TTC549 (cell line): Measurements from ENCODE around the gene SMIM23.
"Not testable (repeated sequence)": the region's sequence is repeated elsewhere in the genome, so short reads cannot be mapped to it uniquely, and the experiment has no call there.

ENCODE experiments used
- FAIRE-seq: peaks from 2 replicates; lab custom pipeline; 2012; peaks lifted over from hg19 to GRCh38; lab: Jason Lieb, UNC

SMIM23 gene

DNA sequence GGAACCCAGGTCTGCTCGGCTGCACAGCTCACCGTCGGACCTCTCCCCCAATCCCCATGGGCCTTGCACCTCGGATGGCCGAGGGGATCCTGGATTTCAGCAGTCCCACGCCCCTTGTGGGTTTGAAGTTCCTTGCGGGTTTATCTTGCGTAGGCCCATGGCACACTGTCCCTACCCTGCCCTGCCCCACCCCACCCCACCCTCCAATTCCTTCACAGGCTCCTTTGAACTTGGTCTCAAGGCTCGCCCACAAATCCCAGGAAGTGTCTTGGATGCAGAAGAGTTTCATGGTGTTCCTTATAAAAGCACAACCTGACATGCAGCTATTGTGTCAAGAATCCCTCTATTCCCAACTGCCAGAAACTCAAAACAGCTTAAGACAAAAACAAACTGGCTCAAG, 11.2 kb upstream of the SMIM23 start:
- no peak for FAIRE-seq

GRCh38 chr5:171776213-171776612, 9.4 kb upstream of the SMIM23 start:
- no peak for FAIRE-seq

DNA sequence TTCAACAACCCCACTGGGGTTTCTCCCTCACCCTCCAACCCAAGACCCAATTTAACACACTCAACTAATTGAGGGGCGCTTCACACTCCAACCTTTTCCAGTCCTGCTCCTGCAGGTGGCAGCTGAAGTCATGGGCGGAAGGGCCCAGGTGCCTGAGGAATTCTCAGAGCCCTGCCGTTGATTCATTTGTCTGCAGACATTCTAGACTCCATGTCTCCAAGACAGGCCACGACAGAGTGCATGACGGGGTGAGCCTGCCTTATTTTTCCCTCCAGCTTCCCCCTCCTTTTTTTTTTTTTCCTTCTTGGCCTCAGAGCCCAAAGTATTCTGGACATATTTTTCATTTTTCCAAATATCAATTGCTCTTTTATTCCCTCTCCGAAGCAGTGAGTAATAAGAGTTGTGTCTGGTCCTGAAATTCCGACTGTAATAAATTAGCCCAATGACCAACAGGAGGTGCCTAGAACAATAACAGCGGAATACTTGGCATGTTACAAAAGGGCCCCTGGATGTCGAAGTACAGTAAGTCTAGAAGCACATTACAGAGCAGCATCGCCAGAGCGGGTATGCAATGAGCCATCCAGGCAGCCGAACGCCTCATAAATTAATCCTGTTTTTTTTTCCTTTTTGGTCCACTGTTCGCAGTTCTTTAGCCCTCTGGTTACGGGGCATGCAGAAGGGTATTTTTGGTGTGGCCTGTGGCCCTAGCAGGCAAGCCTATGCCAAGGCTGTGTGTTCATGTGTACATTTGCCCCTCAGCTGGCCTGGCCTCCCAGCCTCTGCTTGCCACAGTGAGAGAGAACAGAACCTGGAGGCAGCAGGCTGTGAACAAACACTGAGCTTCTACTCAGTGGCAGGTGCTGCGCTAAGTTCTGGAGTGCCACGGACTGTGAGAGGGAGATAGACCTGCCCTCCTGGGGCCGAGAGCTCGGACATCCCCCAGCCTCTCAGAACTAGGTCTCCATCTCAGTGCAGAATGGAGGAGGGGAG, 8.6 kb upstream of the SMIM23 start:
- FAIRE-seq, result no peak

DNA sequence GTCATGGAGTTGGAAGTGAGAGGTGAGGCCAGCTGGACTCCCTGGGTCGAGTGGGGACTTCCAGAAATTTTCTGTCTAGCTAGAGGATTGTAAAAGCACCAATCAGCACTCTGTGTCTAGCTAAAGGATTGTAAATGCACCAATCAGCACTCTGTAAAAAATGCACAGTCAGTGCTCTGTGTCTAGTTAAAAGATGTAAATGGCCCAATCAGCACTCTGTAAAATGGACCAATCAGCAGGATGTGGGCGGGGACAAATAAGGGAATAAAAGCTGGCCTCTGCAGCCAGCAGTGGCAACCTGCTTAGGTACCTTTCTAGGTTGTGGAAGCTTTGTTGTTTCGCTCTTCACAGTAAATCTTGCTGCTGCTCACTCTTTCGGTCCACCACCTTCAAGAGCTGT, 3.9 kb upstream of the SMIM23 start:
- not testable (repeated sequence) for FAIRE-seq

- FAIRE-seq, result no peak
These were observed 3.2 kb upstream of the SMIM23 start for GRCh38 chr5:171782332-171782966.

GRCh38 chr5:171783051-171783450, 2.6 kb upstream of the SMIM23 start:
- FAIRE-seq, result no peak

DNA sequence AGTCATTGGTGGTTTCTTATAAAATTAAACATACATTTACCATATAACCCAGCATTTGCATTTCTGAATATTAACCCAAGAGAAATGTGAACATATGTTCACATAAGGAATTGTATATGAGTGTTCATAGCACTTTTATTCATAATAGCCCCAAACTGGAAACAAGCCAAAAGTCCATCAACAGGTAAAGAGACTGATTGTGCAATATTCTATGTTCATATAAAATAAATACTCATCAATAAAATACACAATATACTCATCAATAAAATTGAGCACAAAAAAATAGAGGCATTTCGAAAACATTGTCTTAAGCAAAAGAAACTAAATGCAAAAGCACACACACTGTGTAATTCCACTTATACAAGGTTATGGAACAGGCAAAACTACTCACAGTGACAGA, 3.7 kb downstream of the SMIM23 start:
- FAIRE-seq, result no peak

GRCh38 chr5:171790408-171790807, 4.8 kb downstream of the SMIM23 start:
- no peak for FAIRE-seq

DNA sequence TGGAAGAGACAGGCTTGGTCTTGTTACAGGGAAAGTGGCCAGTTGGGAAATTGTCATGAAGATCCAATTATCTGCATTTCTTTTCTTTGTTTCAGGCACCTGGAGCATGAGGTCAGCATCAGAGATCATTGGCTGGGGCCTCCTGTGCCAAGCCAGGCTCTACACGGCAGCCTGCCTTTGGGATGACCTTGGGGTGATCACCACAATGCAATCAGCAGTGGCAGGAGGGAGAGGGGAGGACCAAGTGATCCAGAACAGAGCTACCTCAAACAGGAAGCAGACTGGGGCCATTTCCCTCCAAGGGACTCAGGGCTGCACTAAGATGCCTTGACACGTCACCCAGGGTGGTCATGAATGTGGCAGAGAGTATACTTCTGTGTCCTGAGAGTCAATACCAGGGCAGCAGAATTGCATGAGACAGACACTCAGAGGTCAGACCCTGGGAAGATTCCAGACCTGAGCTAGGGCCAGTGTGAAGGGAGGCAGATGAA, 8.9 kb downstream of the SMIM23 start:
- no peak for FAIRE-seq

GRCh38 chr5:171795381-171795780, 9.8 kb downstream of the SMIM23 start:
- no peak for FAIRE-seq

DNA sequence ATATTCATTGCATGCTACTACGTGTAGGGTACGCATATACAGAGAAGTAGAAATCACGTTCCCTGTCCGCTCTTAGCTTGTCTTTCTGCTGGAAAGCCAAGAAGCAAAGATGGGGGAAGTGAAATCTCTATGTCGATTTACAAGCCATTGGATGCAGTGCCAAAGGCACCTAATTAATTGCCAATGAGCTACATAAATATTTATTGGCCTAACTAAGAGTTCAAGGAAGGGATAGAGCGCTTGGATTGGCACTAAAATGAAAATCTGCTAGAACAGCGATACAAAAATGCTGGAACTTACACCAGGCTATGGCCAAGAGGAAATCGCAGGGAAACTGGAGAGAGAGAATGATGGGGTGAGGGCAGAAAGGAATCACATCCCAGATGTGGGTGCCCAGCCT, 10.8 kb downstream of the SMIM23 start:
- FAIRE-seq, result no peak

GRCh38 chr5:171797543-171797942, 11.9 kb downstream of the SMIM23 start:
- FAIRE-seq, result no peak

GRCh38 chr5:171798418-171798817, 12.8 kb downstream of the SMIM23 start:
- no peak for FAIRE-seq

GRCh38 chr5:171801839-171802238, 16.2 kb downstream of the SMIM23 start:
- FAIRE-seq, result no peak

DNA sequence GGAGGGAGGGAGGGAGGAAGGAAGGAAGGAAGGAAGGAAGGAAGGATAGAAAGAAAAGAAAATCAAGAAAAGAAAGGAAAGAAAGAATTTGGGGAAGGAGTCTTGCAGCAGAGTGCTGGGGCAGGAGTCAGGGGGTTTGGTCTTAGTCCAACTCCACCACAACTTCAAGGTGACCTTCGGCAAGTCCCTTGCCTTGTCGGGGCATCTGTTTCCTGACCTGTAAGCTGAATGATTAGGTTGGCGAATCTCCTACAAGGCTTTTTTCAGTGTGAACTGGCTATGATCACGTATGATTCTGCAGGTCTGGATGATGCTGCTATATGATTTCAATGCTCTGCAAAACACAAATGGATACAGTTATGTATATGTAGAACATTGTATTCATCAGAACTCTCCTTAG, 20.1 kb downstream of the SMIM23 start:
- no peak for FAIRE-seq

- no peak for FAIRE-seq
These were observed 21.5 kb downstream of the SMIM23 start for GRCh38 chr5:171806976-171807747.

GRCh38 chr5:171808453-171808852, 22.8 kb downstream of the SMIM23 start:
- no peak for FAIRE-seq

DNA sequence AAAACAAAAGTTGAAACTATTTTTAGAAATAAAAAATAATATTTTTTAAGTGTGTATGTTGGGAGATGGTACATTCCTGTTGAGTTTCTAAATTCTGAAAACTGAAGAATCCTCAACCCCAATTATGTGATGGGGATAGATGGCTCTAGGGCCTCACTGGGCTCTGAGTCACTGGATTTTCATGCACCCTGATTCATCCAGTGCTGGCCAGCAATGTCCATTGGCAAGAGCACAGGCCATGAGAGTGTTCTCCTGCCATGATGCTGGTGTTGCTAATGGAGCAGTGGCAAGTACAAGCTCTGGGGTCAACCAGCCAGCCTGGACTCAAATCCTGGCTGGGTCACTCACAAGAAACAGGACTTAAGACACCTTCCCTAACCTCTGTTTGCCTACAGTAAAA, 23.3 kb downstream of the SMIM23 start:
- no peak for FAIRE-seq

DNA sequence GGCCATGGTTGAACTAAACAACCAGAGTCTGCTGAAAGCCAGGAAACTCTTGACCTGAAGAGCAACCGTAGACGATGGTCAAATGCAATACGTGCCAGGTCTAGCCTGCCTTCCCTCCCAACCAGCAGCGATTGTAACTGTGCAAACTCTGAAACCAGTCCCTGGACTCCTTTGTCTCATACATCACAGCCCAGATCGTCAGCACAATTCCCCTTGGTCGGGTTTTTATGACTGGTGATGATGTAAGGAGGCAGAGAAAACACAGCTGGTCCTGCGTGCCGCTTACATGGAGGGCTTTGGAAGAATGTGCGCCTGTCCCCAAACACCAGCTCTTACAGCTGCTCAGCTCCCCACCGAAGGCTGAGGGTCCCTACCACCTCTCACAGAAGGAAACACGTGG, 24.6 kb downstream of the SMIM23 start:
- FAIRE-seq, result no peak

- no peak for FAIRE-seq
These were observed 27.7 kb downstream of the SMIM23 start for GRCh38 chr5:171813270-171813669.

DNA sequence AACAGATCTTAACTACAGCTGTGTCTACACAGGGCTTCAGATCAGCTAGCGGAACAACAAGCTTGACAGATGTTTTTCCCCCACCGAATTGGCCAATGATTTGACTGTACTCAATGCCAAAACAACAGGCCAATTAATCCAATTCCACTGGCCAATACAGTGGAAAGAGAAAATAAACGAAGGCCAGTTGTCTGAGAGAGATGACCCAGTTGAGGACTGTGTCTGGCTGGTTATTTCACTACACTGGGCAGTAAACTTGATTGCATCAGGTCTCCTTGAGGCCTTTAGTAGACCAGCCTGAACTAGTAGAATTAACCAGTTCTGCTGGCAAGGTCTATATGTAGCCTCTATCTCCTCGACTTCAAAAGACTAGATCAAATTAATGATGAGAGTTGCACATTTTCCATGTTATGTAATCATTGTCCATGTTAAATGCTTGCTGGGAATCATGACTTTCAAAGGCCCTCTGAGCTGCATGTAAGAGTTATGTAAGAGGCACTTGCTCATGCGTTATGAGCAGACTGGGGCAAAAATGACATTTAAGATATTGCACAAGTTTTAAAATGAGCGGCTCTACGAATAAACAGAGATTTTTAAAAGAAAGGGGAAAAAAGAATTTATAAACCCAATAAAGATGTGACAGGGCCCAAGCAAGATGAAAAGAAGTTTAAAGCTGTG, 28.3 kb downstream of the SMIM23 start:
- FAIRE-seq, result no peak

- FAIRE-seq, result no peak
These were observed 31.0 kb downstream of the SMIM23 start for GRCh38 chr5:171816666-171817065.
